Pancreas (tissue), 10 donors: ENCODE results near the gene SNRPB2. TPM values are rescaled to one million over a fixed set of nuclear protein-coding genes. Genes with fewer than 3 reads are reported as not detected.

ENCODE experiments used
- ATAC-seq, 4 donors: fragments of 200-7000 bp; cut with Tn5 transposase; one replicate each; pipeline versions ENCODE4 v1.8.0 to v1.9.1; 2020; ENCODE audit warnings: mild to moderate bottlenecking in 4 of 4, moderate library complexity in 4 of 4
- DNase-seq, 6 donors: peaks; one replicate each; pipeline ENCODE4 v3.0.0-alpha.2; 2020
- FAIRE-seq: peaks from 2 replicates; lab custom pipeline; 2012; peaks lifted over from hg19 to GRCh38; lab: Jason Lieb, UNC
- H3K27ac ChIP-seq, 4 donors: fragments of 200-600 bp; sonication (generic); 1 replicate in 3 of 4; 2 replicates in 1 of 4; pipeline versions ENCODE4 v1.5.0 to v1.8.0; 2020
- H3K27me3 ChIP-seq, 4 donors: fragments of 200-600 bp; one replicate each; pipeline ENCODE4 v1.8.0; 2021
- H3K36me3 ChIP-seq, 3 donors: fragments of 200-600 bp; sonication (generic) in 1 of 3; one replicate each; pipeline versions ENCODE4 v1.5.0 to v1.8.0; 2020 to 2021
- H3K4me1 ChIP-seq, 3 donors: fragments of 200-600 bp; one replicate each; pipeline ENCODE4 v1.8.0; 2021
- H3K4me3 ChIP-seq, 4 donors: fragments of 200-600 bp; sonication (generic) in 2 of 4; one replicate each; pipeline versions ENCODE4 v1.5.0 to v1.8.0; 2020 to 2021
- H3K9me3 ChIP-seq, 4 donors: fragments of 200-600 bp; one replicate each; pipeline ENCODE4 v1.8.0; 2021
- CTCF ChIP-seq, 4 donors: fragments of 200-600 bp; sonication (generic) in 3 of 4; IDR thresholded peaks; one replicate each; pipeline versions ENCODE4 v1.5.0 to v1.8.0; 2021; ENCODE audit warnings: antibody characterized with exemption in 4 of 4
- WGBS, 2 donors: extraction: QIAGEN DNeasy Blood & Tissue Kit; methylation state at CpG; one replicate each; pipeline ENCODE4 v1.1.7; 2013; 5-methylcytosine and 5-hydroxymethylcytosine counted together
- intact Hi-C, 3 donors: fragments of 100-400 bp; cut with DNase I; formaldehyde crosslinking; loops; one replicate each; pipeline versions ENCODE4 v1.11.1 to v1.14.2; 2022
- polyA plus RNA-seq, 2 donors: library from polyadenylated mRNA; stranded (reverse); fragments of 200-250 nt; gene quantifications; one replicate each; pipeline ENCODE4 v1.2.3, GENCODE V29; 2013
- total RNA-seq, 6 donors: library from RNA; stranded (reverse); fragmentation: NEBNext Ultra II Directional in 4 of 6; extraction: Animal tissue kit (Norgen Biotek cat#: 25700) in 4 of 6; gene quantifications; one replicate each; pipeline versions ENCODE4 v1.2.1 to v1.2.4, GENCODE V29; 2021 to 2023
- donor health status: healthy with polysubstance abuse.
- donor health status: DM: no; HTN: no; CAD: no; lungs with moderate emphysema.
- donor health status: DM: no; HTN: no; CAD: no.
- donor health status: control.
- donor health status: control.
- donor health status: Bipolar disorder and iron deficiency.
- donor health status: DM: yes; HTN: yes; CAD: no.
- donor health status: DM: no; HTN: no; CAD: no.
- donor health status: DM: no; HTN: no; CAD: no.
- donor health status: DM: yes; HTN: yes; CAD: no.

The SNRPB2 gene
- total and polyA plus RNA-seq, 8 donors, result 8.2 to 26.9 (median 14.8) TPM

- no peak overlapping the region for H3K4me3 ChIP-seq
These were observed 37.4 kb upstream of the SNRPB2 start for GRCh38 chr20:16692442-16692841.

GRCh38 chr20:16693278-16693677 lies 36.5 kb upstream of the SNRPB2 start:
- H3K27ac ChIP-seq, result no peak overlapping the region
- no peak for TF ChIP-seq CTCF (IDR thresholded peaks at IDR 0.05)
- WGBS, 2 donors, result 82 to 86% methylated on average over 1 of the region's 1 CpG
- H3K9me3 ChIP-seq, result no peaks in the 10 kb centered on the region
- H3K4me3 ChIP-seq, result no peak overlapping the region
- no peak for DNase-seq
- H3K27me3 ChIP-seq, result no peaks in the 10 kb centered on the region
- H3K4me1 ChIP-seq, result no peaks in the 10 kb centered on the region
- ATAC-seq, result no peak
- no peak for FAIRE-seq
- intact Hi-C loops, result no loop called here
- no peaks in the 10 kb centered on the region for H3K36me3 ChIP-seq

More at GRCh38 chr20:16692442-16692841, 37.4 kb upstream of the SNRPB2 start:
- no peak overlapping the region for H3K27ac ChIP-seq
- no peaks in the 10 kb centered on the region for H3K36me3 ChIP-seq
- TF ChIP-seq CTCF (IDR thresholded peaks at IDR 0.05), result no peak
- no peak for FAIRE-seq
- no peaks in the 10 kb centered on the region for H3K9me3 ChIP-seq
- H3K4me1 ChIP-seq, result no peaks in the 10 kb centered on the region
- intact Hi-C loops, result no loop called here
- no peak for ATAC-seq
- no peaks in the 10 kb centered on the region for H3K27me3 ChIP-seq
- DNase-seq, result no peak

GRCh38 chr20:16694161-16694560 lies 35.7 kb upstream of the SNRPB2 start:
- H3K36me3 ChIP-seq, result no peaks in the 10 kb centered on the region
- intact Hi-C loops, result no loop called here
- H3K4me1 ChIP-seq, result no peaks in the 10 kb centered on the region
- WGBS, 2 donors, result 84 to 86% methylated on average over 3 of the region's 3 CpGs
- FAIRE-seq (no peak), ATAC-seq (no peak), DNase-seq (no peak)
- H3K27me3 ChIP-seq, result no peaks in the 10 kb centered on the region
- TF ChIP-seq CTCF (IDR thresholded peaks at IDR 0.05), result no peak
- H3K27ac ChIP-seq, result no peak overlapping the region
- H3K9me3 ChIP-seq, result no peaks in the 10 kb centered on the region
- H3K4me3 ChIP-seq, result no peak overlapping the region

GRCh38 chr20:16695628-16696027 lies 34.2 kb upstream of the SNRPB2 start:
- H3K36me3 ChIP-seq, result no peaks in the 10 kb centered on the region
- no peak overlapping the region for H3K27ac ChIP-seq
- no peak overlapping the region for H3K4me3 ChIP-seq
- intact Hi-C loops, result no loop called here
- FAIRE-seq (no peak), DNase-seq (no peak), ATAC-seq (no peak)
- no peaks in the 10 kb centered on the region for H3K4me1 ChIP-seq
- H3K9me3 ChIP-seq, result no peaks in the 10 kb centered on the region
- H3K27me3 ChIP-seq, result no peaks in the 10 kb centered on the region
- WGBS, 2 donors, result 28 to 38% methylated on average over 3 of the region's 3 CpGs
- TF ChIP-seq CTCF (IDR thresholded peaks at IDR 0.05), result no peak

GRCh38 chr20:16699293-16699692 lies 30.5 kb upstream of the SNRPB2 start:
- Histone ChIP-seq H3K4me1 (no peaks in the 10 kb centered on the region), H3K9me3 (no peaks in the 10 kb centered on the region), H3K36me3 (no peaks in the 10 kb centered on the region), H3K27me3 (no peaks in the 10 kb centered on the region), H3K4me3 (no peak overlapping the region), H3K27ac (no peak overlapping the region)
- intact Hi-C loops, result no loop called here
- FAIRE-seq, result no peak
- no peak for ATAC-seq
- no peak for TF ChIP-seq CTCF (IDR thresholded peaks at IDR 0.05)
- WGBS, 2 donors, result 73 to 74% methylated on average over 4 of the region's 4 CpGs
- DNase-seq, result no peak
